HG03575 (cell line): ENCODE measurements around the gene GPR27.

Experiments used
- ATAC-seq: cut with Tn5 transposase; IDR thresholded peaks from one replicate; pipeline ENCODE4 v1.9.1; 2021; ENCODE audit not compliant: unreplicated experiment, insufficient number of reproducible peaks, low FRiP score; ENCODE audit errors: extremely low read depth

GPR27 gene

DNA sequence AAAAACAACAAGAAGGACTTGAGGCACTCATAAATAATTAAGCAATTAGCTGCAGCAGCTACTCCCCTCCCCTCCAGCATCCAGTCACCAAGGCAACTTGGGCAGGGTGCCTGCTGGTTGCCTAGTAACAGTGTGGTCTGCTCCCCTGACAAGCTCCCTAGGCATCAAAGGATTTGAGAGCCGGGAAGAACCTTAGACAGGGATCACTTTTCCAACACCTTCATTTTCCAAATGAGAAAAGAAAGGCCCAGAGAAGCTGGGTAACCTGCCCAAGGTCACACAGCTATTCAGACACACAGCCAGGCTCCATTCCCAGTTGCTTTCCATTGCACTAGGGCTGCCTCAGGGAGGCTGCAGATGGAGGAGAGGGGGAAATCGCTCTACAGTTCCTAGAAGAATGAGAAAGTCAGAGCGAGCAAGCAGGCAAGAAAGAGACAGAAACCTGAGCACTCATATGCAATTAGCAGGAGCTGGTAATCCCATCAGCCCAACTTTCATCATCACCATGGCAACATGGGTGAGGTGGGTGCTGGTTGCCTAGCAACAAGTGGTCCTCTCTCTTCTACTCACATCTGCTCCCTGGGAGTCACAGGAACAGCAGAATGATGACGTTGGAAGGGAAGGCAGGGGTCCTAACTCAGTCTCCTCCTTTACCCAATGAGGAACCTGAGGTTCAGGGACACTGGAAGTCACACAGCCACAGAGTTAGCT lies 24.9 kb upstream of the GPR27 start:
- ATAC-seq: no peak

DNA sequence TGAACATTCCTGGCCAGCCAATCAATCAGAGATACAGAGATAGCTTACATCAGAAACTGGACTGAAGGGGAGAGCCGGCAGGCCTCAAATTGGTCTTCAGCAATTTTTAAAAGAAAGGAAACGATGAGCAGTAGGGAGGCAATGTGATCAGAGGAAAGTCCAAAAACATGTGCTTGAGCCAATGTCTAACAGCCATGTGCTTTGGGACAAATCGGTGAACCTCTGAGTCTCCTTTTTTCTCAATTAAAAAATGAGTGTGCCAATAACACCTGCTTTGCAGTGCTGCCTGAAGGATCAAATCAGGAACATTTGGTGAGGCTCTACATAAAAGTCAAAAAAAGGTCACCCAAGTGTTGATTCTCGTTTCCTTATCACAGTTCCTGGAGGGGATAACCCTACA lies 21.0 kb upstream of the GPR27 start:
- ATAC-seq: no peak

DNA sequence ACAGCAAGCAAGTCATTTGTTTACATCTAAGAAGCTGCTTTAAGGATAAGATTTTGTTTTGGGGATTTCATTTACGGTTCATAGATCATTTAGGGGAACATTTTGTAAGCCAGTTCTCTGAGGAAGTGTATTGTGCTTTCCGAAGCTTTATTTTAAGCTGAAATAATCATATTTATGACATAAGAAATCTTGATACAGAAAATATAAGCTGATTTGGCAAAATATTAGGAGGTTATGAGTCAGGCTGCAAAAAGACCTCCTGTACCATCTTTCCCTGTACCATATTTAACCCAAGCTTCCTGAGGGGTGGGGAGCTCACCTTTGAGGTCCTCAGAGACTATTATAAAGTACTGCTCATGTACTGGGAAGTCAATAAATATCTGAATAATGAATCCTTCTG lies 20.3 kb upstream of the GPR27 start:
- ATAC-seq: no peak

GRCh38 chr3:71734881-71735280 lies 18.8 kb upstream of the GPR27 start:
- no peak for ATAC-seq

- ATAC-seq: no peak
Measured at GRCh38 chr3:71742621-71743020, 11.0 kb upstream of the GPR27 start.

- no peak for ATAC-seq
Measured at GRCh38 chr3:71744738-71745137, 8.9 kb upstream of the GPR27 start.

- ATAC-seq: no peak
Measured at GRCh38 chr3:71751602-71752001, 2.1 kb upstream of the GPR27 start.

GRCh38 chr3:71752831-71753700 lies 589 bp upstream of the GPR27 start:
- no peak for ATAC-seq

- no peak for ATAC-seq
Measured at GRCh38 chr3:71754610-71755253, 1.1 kb downstream of the GPR27 start.

- no peak for ATAC-seq
Measured at GRCh38 chr3:71758091-71758490, 4.4 kb downstream of the GPR27 start.

GRCh38 chr3:71759401-71759800 lies 5.7 kb downstream of the GPR27 start:
- no peak for ATAC-seq

DNA sequence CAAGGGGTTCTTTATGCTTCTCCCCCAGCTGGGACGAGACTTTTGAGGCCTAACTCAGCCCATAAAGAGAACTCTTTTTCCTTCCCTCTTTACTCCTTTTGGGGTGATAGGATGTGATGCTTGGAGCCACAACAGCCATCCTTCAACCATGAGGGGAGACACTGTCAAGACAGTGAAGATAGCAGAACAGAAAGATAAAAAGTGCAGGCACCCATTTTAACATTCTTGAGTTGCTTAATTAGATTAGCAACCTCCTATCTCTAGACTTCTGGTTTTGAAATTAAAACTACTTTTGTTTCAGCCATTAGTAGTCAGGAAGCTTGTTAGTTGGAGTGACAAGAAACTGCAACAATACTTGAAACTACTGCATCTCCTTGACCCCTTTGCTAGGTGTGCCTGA lies 6.5 kb downstream of the GPR27 start:
- ATAC-seq: no peak

DNA sequence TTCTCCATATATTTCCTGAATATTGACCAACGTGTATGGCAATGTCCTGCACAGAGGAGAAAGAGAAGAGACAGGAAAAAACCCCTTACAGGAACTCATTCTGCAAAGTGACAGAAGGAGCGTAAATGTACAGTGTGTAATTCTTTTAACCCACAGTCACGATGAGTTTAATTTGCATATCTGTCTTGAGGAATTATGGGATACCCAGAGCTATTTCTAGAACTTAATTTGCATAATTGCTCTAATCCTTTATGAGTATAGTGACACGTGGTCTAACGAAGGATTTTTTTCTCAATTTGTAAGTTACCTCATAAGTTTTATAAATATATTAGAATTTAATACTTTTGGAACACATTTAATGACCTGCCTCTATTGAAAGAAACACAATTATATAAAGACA lies 9.8 kb downstream of the GPR27 start:
- ATAC-seq: no peak

DNA sequence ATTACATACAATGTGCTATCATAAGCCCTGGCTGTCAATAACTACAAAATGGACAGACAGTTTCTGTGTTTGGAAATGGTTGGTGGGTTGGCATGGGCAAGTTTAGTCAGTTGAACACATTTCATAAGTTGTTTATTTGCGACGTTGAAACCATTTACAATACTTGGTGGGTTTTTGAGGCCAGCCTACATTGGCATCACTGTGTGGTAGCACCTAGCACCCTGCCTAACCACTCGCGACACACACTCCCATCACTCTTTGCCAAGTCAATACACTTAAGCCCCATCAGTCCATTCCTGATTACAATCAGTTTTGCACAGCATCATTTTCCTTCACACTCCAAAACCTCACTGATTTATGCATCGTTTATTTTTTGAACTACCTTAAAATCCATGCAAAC lies 17.5 kb downstream of the GPR27 start:
- no peak for ATAC-seq

DNA sequence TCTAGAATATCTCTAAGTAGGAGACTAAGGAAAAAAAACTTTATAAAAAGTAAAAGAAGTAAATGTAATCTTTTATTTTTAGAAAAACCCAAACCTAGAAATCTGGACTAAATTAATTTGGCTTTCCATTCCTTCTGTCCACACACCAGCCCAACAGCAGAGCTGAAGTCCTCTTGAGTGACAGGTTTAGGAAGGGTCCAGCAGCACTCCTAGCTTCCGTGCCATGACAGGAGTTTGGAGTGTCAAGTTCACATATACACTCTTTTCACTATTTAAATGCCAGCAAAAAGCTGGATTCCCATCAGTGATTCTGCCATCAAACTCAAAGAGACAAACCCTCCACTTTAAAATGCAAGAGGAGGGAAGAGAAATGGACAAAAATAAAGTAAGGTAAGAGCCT lies 18.2 kb downstream of the GPR27 start:
- no peak for ATAC-seq

- no peak for ATAC-seq
Measured at GRCh38 chr3:71776538-71776937, 22.9 kb downstream of the GPR27 start.

DNA sequence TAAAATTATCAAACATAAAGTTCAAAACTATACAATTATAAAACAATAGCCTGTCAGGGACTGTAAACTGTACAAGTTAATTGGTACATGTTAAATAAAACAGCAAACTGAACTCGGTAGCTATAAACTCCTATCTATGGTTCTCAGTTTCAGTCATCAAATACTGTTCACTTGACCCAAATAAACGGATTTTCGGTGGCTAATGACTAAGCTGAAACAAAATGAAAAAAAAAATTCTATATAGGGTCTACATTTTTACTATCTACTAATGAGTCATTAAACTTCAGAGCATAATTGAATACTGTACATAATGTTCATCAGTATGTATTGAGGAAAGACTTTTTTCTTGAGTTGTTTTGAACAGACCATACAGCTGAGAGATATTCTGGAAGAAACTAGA lies 24.7 kb downstream of the GPR27 start:
- ATAC-seq: no peak

GRCh38 chr3:71779674-71780377 lies 26.2 kb downstream of the GPR27 start:
- no peak for ATAC-seq

DNA sequence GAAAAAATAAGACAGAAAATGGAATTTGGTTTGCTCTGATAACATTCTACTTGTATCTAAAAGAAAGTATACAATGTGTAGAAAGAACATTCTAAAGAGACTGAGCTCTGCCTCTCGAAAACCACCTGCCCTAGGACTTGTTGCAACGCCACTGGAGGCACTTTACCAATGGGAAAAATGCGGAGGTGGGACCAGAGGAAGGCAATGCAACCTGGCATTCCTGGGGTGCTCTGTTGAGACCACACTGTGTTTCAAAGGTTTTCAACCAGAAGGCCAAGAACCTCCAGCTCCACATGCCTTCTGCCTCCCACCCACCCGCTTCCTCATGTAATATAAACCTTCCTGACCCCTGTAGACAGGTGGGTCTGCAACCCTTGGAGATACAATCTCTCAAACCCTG lies 26.8 kb downstream of the GPR27 start:
- no peak for ATAC-seq
